Measurements from ENCODE around the gene ASB4.
"Not testable (repeated sequence)": the region's sequence is repeated elsewhere in the genome, so short reads cannot be mapped to it uniquely, and the experiment has no call there.

Gene ASB4

DNA sequence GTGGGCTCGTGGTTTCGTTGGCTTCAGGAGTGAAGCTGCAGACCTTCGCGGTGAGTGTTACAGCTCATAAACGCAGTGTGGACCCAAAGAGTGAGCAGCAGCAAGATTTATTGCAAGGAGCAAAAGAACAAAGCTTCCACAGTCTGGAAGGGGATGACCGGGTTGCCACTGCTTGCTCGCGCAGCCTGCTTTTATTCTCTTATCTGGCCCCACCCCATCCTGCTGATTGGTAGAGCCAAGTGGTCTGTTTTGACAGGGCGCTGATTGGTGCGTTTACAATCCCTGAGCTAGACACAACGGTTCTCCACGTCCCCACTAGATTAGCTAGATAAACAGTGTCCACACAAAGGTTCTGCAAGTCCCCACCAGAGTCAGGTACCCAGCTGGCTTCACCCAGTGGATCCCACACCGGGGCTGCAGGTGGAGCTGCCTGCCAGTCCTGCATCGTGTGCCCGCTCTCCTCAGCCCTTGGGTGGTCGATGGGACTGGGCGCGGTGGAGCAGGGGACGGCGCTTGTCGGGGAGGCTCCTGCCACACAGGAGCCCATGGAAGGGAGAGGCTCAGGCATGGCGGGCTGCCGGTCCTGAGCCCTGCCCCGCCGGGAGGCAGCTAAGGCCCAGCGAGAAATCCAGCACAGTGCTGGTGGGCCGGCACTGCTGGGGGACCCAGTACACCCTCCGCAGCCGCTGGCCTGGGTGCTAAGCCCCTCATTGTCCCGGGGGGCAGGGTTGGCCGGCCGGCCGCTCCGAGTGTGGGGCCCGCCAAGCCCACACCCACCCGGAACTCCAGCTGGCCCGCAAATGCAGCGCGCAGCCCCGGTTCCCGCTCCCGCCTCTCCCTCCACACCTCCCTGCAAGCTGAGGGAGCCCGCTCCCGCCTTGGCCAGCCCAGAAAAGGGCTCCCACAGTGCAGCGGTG, 66.5 kb downstream of the ASB4 start:
- not testable (repeated sequence) for DNase-seq (ENCODE audit: low read depth)

DNA sequence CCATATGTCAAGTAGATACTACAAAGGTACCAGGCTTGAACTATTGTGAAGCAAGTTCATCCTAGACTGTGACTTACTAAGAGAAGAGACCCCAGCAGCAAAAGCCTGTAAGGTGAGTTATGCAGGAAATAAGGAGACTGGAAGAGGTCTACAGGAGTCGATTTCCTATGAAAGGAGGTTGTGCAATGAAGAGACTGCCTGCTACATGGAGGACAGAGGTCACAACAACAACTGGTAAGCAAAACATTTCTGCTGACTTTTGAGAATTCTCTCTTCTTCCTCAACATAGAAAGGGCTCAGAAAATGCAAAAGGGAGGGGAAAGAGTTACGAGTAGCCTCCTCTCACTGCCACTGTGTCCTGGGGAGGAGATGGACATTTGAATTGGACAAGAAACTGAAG, 68.2 kb downstream of the ASB4 start:
- DNase-seq (ENCODE audit: low read depth), result no peak

DNA sequence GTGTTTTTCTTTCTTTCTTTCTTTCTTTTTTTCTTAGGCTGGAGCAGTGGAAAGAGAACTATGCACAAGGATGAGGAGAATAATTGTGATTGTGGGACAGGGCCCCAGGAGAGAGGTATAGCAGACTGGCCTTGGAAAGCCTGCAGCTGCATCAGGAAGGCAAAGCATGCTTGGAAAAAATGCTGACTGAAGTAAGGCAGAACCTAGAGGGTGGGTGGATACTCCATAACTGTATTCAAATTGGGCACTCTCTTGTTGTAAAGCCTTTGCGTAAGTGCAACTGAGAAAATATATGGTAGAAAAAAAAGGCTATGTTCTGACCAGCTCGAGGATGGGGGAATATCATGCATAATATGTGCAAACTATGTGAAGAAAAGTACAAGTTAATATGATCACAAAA, 71.0 kb downstream of the ASB4 start:
- no peak for DNase-seq (ENCODE audit: low read depth)

DNA sequence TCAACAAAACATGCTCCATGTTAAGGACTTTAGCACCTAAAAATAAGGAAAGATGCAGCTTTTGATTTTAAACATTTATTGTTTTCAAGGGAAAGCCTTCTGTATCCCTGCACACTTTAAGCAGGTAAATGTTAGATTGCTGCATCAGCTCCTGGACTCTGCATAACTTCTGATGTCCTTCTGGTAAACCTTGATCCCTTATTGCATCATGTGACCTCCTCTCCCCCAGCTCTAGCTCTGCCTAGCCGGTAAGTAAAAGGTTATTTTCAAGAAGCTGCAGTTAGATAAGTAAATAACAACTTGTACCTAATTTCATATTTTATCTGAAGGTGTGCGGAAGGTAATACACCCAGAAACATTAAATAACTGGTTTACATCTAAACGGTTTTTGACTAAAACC, 73.1 kb downstream of the ASB4 start:
- DNase-seq (ENCODE audit: low read depth), result no peak

DNA sequence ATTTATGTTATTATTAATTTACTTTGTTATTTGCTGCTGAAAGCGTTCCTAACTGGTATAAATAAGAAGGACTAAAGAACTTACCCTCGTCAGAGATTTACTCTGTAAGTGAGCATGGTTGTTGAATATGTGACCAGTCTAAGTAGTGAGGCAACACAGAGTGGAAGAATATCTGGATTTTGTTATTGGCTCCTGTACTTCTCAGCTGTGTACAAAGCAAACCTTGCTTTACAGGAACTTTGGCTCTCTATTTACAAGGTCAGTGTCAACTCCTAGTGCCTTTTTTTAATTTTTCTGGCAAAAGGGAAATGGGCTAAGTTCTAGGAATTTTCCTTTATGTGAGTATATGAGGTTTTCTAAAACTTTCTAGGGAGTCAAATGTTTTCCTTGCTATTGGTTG, 74.9 kb downstream of the ASB4 start:
- no peak for DNase-seq (ENCODE audit: low read depth)

DNA sequence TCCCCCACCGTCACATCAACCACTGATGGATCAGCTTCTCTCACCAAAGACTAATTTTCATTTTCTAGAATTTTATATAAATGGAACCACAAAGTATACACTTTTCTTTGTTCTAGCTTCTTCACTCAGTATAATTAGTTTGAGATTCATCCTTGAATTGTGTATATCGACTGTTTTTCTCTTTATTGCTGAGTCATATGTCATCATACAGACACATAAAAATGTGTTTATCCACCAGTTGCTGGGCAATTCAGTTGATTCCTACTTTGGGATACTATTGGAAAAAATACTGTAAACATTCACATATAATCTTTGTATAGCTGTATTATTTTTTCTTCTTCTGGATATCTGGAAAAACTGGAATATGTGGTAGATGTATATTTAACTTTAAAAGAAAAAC, 84.0 kb downstream of the ASB4 start:
- no peak for DNase-seq (ENCODE audit: low read depth)

DNA sequence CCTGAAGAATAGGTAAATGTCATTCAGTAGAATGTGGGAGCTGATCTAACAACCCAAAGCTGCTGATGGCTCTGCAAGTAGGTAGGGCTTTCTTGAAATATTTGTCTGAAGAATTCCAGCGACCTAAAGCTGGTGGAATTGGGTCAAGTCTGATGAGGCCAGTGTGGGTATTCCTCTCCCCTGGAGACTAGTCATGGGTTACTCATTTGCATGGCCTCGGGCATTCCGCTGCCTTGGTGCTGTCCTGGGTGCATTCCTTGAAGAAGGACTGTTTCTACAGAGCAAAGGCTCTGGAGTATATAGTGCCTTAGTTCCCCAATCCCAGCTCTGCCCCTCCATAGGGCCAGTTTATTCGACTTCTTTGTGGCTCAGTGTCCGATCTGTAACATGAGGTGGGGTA, 91.4 kb downstream of the ASB4 start:
- DNase-seq (ENCODE audit: low read depth), result no peak

DNA sequence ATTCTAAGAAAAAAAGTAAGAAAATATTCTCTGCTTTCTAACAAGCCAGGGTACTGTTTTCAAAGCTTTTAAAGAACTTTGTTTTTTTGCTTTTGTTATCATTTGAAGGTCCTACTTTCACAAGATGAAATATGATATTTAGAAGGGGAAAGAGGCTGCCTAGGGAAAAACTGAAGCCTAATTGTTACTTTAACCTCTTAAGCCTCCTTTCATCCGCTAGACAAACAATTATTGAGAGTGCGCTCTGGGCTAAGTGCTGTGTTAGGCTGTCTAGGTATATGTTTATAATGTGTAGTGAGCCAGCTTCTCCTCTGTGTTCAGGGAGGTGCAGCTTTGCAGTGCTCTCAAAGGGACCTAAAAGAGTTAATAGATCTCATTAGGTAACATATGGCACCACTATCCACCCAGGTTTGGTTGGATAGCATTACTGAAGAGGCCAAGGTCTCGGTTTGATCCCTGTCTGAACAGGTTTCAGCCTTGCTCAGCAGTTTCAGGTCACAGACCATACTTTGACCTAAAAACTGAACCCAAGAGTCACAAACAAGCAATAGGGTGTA, 92.6 kb downstream of the ASB4 start:
- no peak for DNase-seq (ENCODE audit: low read depth)

DNA sequence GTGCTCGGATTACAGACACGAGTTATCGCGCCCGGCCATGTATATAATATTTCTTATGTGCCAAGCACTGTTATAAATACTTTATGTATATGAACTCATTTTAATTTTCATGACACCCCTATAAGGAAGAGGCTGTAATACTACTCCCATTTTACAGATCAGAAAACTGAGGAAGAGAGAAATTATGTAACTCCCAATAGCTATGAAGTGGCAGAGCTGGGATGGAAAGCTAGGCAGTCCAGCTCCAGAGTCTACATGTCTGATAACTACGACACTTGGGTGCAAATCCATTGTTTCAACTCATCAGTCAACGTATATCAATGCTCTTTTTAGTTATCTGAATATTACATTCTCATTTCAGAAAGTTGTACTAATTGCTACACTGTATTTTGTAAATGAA, 93.6 kb downstream of the ASB4 start:
- DNase-seq (ENCODE audit: low read depth), result no peak

DNA sequence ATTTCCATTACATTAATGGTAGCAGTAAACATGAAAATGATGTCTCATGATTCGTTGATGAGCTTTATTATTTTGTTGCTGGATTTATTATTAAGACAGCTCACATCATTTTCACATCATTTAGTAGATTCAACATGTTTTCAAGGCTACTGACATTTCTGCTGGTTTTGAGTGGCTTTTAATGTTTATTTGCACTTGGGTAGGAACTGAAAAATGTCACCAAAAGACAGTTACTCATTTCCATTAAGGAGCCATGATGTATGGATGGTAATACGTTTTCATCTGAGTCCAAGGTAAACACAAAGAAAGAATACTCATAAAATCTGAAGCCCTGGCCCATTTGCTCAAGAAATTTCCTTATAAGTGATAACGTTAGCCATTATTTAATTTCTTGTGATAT, 95.7 kb downstream of the ASB4 start:
- no peak for DNase-seq (ENCODE audit: low read depth)

DNA sequence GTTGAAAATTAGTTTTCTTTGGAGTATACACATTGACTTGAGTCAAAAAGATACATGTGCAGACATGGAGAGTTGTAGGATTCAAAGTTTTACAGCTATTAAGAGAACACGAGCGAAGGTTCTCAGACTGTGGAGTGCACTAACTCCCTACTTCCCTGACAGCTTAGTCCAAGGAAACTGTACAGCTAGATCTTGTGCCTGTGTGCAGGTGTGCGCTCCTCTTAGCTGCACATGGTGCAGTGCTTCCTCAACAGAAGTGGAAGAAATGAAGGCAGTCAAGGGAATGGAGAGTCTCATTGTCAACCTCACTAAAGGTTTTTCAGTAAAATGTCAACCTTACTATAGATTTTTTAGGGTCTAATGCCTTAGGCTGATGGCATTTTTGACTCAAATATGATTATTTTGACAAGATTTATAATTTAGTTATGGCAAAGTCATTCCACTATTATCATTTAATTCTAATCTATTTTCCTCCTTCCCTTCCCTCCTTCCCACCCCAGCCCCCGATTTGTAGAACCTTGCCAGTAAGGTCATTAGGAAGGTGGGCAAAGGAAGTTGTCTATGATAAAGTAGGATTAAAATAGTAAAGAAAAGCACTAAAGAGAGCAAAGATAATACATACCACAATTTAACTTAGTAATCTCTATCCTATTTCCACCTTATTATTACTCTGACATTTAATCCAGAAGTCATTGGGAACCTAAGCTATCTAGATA, 97.0 kb downstream of the ASB4 start:
- no peak for DNase-seq (ENCODE audit: low read depth)

DNA sequence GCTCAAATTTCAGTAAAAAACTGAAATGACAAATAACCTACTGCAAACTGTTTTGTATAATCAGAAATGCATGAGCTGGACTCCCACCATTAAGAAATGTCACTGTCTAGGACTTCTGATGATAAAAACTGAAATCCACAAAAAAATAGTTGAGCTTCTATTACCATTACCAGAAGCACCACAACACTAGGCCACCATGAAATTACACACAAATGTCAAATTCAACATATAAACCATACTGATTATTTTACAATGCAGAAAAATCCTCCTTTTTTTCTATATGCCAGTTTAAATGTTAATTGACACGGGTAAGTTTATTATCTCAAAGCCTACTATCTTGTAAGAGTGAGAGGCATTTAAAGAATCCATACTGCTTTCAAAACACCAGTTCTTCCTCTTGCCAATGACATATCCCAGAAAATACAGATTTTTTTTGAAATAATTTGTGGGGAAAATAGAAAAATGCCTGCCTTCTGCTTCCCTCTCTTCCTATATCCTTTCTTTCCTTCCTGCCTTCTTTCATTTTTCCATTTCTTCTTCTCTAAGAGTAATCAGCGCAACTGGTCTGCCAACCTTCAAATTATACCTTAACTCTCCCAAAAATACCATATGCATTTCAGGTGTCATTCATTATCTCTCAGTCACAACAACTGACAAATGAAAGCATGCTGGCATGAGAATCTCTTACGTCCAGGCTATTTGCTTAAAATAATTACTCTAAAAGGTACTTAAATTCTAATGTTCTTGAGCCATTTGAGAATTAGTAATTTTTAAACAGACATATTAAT, 98.3 kb downstream of the ASB4 start:
- no peak for DNase-seq (ENCODE audit: low read depth)

DNA sequence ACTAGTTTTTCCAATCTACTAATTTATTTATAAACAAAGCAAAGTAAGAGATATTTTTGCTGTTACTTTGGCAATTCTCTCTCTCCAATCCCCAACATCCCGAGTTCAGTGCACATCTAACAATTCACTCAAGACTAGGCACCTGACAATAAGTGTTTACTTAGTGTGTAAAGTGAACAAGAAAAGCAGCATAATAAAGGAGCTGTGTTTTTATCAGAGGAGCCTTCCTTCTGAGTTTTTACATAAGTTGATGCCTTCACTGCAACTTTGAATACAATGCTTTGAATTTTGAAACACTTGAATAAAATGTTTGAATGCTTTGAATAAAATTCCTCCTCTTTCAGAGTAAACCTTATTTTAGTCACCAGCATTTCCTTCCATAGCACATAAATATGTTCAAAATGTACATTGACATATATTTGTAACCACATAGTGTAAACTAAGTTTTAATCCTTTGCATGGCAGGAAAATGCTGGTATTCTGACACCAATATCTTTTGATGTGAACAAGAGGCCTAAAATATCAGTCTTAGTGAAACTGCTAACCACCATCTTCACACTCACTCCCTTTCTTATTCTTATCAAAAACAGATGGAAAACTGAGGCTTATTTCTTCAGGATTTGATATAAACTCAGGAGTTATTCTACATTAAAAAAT, 99.2 kb downstream of the ASB4 start:
- DNase-seq (ENCODE audit: low read depth), result no peak

DNA sequence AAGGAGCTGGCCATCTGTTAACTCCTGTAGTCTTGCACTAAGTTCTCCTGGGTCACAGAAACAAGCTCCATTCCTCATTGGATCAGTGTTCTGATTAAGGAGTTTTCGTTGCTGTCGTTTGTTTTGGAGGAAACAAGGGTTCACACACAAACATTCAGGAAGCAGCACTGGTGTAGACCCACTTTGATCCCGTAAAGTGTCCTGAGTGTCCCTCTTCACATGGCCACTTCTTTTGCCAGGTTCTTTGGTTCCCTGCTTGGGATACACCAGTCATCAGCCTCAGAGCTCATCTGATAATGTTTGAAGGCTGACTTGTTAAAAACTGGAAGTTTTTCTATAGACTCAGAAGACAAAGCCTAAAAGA, 99.7 kb downstream of the ASB4 start:
- no peak for DNase-seq (ENCODE audit: low read depth)

DNA sequence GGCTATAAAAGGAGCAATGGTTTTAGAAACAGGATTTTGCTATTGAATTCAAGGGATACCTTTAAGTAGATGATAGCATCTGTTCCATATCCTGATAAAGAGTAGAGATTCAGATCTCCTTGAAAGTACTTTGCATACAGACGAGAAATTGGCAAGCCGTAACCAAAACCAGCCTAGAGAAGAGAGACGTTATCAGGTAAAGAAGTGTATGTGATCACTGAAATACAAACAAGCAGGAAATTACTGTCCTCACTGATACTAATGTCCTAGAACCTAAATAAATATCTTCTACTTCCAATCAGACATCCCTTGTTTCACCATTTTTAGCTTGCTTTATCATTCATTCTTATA, 101.2 kb downstream of the ASB4 start:
- DNase-seq (ENCODE audit: low read depth), result no peak

DNA sequence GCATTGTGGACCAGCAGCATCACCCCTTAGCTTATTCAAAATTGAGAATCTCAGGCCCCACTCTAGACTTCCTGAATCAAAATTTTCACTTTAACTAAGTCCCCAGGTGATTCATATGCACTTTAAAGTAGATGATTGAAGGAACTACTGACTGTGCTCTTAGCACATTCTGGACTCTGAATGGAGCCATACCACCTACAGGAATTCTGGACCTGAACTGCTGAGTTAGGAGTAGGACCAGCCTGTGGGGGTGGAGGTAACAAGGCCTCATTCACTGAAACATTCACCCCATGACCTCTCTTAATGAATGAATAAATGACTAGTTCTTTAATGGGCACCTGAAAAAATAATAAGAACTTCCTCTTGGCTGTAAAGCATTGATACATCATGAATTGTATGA, 103.3 kb downstream of the ASB4 start:
- DNase-seq (ENCODE audit: low read depth), result no peak

DNA sequence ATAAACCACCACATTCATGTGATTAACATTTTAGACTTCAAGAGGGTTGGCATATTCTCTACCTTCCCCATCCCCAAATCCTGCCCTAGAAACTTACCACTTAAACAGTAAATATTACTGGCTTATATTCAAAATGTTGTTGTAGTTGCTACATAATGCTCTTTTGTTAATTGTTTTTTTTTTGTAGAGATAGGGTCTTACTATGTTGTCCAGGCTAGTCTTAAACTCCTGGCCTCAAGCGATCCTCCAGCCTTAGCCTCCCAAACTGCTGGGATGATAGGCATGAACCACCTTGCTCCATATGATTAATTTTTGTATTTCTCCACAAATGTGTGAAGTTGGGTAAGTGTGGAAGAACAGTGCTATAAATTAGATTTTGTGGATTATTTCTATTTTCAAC, 104.0 kb downstream of the ASB4 start:
- DNase-seq (ENCODE audit: low read depth), result no peak

Data from stimulated activated CD8-positive, alpha-beta memory T cell treated with anti-CD3 and anti-CD28 coated beads, Interleukin-15, amount 100 ng/mL, for 1 hour (primary cell).